GM21526 (cell line): ENCODE measurements around the gene AK9.
"Not testable (repeated sequence)": the region's sequence is repeated elsewhere in the genome, so short reads cannot be mapped to it uniquely, and the experiment has no call there.

ENCODE experiments used
- ATAC-seq: cut with Tn5 transposase; IDR thresholded peaks from one replicate; pipeline ENCODE4 v1.9.1; 2021; ENCODE audit warnings: moderate library complexity; ENCODE audit not compliant: unreplicated experiment, low FRiP score

The AK9 gene

GRCh38 chr6:109461733-109462526 lies 229.1 kb downstream of the AK9 start:
- no peak for ATAC-seq

- not testable (repeated sequence) for ATAC-seq
Observed at GRCh38 chr6:109461205-109461604, 229.8 kb downstream of the AK9 start.

GRCh38 chr6:109460161-109460829 lies 230.7 kb downstream of the AK9 start:
- no peak for ATAC-seq

GRCh38 chr6:109458774-109459531 lies 232.0 kb downstream of the AK9 start:
- ATAC-seq = no peak

GRCh38 chr6:109457562-109457996 lies 233.4 kb downstream of the AK9 start:
- no peak for ATAC-seq

GRCh38 chr6:109456710-109457561 lies 234.1 kb downstream of the AK9 start:
- no peak for ATAC-seq

- ATAC-seq = no peak
Observed at GRCh38 chr6:109456111-109456583, 234.9 kb downstream of the AK9 start.

GRCh38 chr6:109455437-109456110 lies 235.4 kb downstream of the AK9 start, which contains the start of gene MICAL1:
Gene MICAL1 (minus strand): TSS chr6:109455772. CDS start chr6:109454196, 1,576 bp downstream.
- ATAC-seq = peak; percentile 51

- peak; percentile 34 for ATAC-seq
Observed at GRCh38 chr6:109454496-109455436, 236.2 kb downstream of the AK9 start.

- no peak for ATAC-seq
Observed at GRCh38 chr6:109453594-109454495, 237.2 kb downstream of the AK9 start.

- no peak for ATAC-seq
Observed at GRCh38 chr6:109453156-109453555, 237.8 kb downstream of the AK9 start.

- ATAC-seq = no peak
Observed at GRCh38 chr6:109452181-109452580, 238.8 kb downstream of the AK9 start.

GRCh38 chr6:109451376-109451775 lies 239.6 kb downstream of the AK9 start:
- no peak for ATAC-seq

- ATAC-seq = no peak
Observed at GRCh38 chr6:109450801-109451200, 240.2 kb downstream of the AK9 start.

- ATAC-seq = no peak
Observed at GRCh38 chr6:109449795-109450673, 241.0 kb downstream of the AK9 start.

GRCh38 chr6:109449064-109449794 lies 241.8 kb downstream of the AK9 start:
- ATAC-seq = no peak
